NCI-H1092 (cell line): ENCODE measurements around the gene IVNS1ABP.
"Not testable (repeated sequence)": the region's sequence is repeated elsewhere in the genome, so short reads cannot be mapped to it uniquely, and the experiment has no call there.

ENCODE experiments used
- DNase-seq: peaks from one replicate; lab custom pipeline; 2025; lab: John Stamatoyannopoulos, UW

IVNS1ABP gene

DNA sequence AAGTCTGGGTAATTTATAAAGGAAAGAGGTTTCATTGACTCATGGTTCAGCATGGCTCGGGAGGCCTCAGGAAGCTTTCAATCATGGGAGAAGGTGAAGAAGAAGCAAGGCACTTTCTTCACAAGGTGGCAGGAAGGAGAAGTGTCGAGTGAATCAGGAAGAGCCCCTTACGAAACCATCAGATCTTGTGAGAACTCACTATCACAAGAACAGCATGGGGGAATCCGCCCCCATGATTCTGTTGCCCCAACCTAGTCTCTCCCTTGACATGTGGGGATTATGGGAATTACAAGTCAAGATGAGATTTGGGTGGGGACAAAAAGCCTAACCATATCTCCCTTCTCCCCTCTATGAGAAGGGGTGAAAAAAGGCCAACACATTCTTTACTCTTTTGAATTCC is 11.2 kb upstream of the IVNS1ABP start:
- DNase-seq = no peak

GRCh38 chr1:185325413-185325812 is 8.4 kb upstream of the IVNS1ABP start:
- no peak for DNase-seq

- no peak for DNase-seq
These were observed 7.1 kb upstream of the IVNS1ABP start for GRCh38 chr1:185324118-185324517.

DNA sequence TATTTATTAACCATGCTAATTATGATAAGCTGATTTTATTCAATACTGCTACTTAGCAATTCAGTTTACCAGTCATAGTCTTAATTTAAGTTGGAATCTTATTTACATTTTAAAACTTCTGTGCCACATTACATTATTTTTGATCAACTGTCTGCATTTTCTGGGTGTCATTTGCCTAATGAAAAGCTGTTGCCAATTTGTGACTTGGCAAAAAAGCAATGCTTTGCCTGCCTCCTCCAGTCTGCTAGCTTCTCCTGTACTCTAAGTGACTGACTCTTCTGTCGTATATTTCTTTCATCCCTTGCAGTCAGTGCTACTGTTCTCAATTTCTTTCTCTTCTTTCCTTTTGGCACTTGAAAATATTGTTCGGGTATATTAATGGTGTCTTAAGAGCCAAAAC is 5.6 kb upstream of the IVNS1ABP start:
- no peak for DNase-seq

DNA sequence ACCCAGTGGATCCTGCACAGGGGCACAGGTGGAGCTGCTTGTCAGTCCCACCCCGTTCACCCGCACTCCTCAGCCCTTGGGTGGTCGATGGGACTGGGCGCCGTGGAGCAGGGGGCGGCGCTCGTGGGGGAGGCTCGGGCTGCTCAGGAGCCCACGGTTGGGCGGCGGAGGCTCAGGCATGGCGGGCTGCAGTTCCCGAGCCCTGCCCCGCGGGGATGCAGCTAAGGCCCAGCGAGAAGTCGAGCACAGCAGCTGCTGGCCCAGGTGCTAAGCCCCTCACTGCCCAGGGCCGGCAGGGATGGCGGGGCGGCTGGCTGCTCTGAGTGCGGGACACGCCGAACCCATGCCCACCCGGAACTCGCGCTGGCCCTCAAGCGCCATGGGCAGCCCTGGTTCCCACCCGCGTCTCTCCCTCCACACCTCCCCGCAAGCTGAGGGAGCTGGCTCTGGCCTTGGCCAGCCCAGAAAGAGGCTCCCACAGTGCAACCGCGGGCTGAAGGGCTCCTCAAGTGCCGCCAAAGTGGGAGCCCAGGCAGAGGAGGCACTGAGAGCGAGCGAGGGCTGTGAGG is 4.7 kb upstream of the IVNS1ABP start:
- not testable (repeated sequence) for DNase-seq

DNA sequence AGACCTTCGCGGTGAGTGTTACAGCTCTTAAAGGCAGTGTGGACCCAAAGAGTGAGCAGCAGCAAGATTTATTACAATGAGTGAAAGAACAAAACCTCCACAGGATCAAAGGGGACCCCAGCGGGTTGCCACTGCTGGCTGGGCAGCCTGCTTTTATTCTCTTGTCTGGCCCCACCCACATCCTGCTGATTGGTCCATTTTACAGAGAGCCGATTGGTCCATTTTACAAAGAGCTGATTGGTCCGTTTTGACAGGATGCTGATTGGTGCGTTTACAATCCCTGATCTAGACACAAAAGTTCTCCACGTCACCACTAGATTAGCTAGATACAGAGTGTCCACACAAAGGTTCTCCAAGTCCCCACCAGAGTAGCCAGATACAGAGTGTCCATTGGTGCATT is 4.1 kb upstream of the IVNS1ABP start:
- DNase-seq = not testable (repeated sequence)

GRCh38 chr1:185319139-185319475 is 2.1 kb upstream of the IVNS1ABP start:
- DNase-seq = no peak

GRCh38 chr1:185318431-185319138 is 1.5 kb upstream of the IVNS1ABP start:
- no peak for DNase-seq

DNA sequence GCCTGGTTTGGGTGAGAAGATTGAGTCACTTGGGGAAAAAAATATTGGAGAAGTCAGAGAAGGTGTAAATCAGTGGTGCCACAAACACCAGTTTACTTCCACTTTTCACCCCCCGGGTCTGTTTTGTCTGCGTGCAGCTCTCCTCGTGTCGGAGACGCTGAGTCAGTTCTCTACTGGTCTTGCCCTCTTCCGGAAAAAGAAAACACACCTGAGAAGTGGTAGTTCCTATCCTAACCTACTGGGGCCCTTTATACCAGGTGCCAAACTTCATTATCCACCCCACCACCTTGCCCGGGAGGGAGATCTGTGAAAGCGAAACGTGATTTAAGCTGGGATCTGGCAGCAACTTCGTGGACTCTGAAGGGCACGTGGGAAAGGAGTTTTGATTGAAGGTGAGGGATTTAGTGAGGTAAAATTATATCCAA is 855 bp upstream of the IVNS1ABP start:
- DNase-seq = peak; percentile 53

GRCh38 chr1:185316163-185317033 is 645 bp downstream of the IVNS1ABP start:
- DNase-seq = peak; percentile 91

GRCh38 chr1:185315445-185316071 is 1.5 kb downstream of the IVNS1ABP start:
- peak; percentile 28 for DNase-seq

DNA sequence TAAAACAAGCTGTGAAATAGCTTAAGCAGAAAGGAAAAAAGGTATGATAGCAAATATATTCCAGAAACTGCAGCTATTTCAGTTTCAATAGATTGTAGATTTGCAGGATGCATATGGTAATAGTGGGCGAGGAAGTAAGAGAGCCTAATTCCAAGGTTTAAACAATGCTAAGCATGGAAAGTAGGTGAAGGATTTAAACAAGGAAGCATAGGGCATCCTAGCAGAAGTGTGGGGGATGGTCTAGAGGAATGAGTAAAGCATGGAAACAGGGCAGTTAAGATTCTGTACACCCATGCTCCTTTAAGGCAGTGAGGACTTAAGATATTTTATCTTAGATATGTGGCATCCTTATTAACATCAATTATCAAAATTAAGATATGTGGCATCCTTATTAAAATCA is 2.6 kb downstream of the IVNS1ABP start:
- no peak for DNase-seq

DNA sequence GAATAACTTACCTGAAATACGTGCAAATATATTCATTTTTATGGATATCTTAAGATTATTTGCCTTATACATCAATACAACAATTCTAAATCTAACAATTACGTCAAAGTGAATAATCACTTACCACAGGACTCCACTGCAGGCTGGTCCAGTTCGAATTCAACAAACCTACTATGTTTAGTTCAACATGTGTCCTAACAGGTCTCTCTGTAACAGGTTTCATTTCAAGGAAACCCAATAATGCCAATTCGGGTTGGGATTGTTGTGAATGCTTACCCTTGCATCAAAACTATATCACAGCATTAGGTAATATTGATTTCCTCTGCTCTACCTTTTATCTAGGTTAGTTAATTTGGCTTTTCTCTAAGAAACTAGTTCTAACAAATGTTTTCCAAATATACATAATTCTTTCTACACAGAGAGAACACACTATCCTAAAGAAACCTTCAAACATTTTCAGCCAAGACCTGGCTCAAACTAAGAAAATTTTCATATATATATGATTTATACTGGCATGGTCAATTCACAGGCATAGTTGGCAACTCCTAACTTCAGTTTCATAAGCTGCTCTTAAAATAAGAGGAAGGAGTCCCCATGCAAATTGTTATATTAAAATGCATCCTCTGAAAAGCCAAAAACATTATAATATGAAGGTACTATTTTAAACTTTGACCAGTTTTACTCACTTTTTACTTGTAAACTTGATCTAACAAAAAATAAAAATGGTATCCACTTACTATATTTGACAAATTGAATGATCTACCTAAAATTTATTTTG is 4.5 kb downstream of the IVNS1ABP start:
- DNase-seq = no peak

GRCh38 chr1:185311589-185312225 is 5.3 kb downstream of the IVNS1ABP start:
- no peak for DNase-seq

GRCh38 chr1:185309566-185309965 is 7.5 kb downstream of the IVNS1ABP start:
- no peak for DNase-seq

DNA sequence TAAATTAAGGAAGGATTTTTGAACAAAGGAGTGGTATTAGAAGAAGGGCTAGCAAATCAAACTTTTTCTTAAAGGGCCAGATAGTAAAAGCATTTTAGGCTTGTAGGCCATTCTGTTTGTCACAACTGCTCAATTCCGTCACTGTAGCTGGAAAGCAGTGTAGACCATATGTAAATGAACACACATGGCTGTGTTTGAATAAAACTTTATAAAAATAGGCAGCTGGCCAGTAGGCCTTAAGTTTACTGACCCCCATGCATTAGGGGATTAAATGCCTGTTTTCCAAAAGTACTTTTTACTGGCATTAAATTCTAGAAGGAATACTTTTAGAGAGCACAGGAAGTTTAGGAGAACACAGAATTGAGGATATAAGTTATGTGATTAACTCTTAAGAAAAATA is 8.9 kb downstream of the IVNS1ABP start:
- DNase-seq = no peak

GRCh38 chr1:185305419-185305818 is 11.6 kb downstream of the IVNS1ABP start:
- no peak for DNase-seq

GRCh38 chr1:185300152-185300551 is 16.9 kb downstream of the IVNS1ABP start:
- DNase-seq = no peak

GRCh38 chr1:185297982-185298381 is 19.1 kb downstream of the IVNS1ABP start:
- DNase-seq = no peak

DNA sequence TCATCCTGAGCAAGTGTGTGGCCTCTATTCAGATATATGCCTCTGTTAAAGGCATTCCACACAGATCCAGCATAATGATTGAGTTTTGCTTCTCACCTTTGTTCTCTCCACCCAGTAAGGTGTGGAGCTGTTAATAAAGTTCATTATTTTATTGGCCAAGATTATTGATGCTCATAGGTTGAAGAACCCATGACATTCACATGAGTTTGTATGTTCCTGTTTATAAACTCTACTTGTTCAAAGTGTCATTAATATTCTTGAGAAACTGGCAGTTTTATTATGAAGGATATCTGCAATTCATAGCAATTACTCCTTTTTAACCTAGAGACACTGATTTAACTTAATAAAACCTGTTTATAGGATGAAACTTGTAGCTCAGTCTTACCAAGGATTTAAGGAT is 22.0 kb downstream of the IVNS1ABP start:
- DNase-seq = no peak

DNA sequence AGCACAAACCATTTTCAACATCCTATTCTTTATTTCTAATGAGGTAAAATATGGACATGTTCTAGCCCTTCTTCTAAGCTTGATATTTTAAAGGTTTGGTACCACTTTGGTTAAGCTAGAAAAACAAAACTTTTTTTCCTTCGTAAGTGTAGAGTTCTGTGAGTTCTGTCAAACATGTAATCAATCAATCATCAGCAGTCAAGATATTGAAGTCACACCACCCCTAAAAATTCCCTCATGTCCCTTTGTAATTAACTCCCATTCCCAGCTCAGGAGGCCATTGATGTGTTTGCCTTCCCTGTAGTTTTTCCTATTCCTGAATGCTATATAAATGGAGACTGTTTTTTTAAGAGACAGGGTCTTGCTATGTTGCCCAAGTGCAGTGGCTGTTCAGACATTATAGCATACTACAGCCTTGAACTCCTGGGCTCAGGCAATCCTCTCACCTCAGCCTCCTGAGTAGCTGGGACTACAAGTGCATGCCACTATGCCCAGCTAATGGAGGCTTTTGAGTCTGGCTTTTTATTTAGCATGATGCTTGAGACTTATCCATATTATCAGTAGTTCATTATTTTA is 23.0 kb downstream of the IVNS1ABP start:
- DNase-seq = no peak
